DMS53 treated with DMSO at 0.1 percent for 48 hours (cell line): ENCODE data around the gene HDAC11.
"Not testable (repeated sequence)": the region's sequence is repeated elsewhere in the genome, so short reads cannot be mapped to it uniquely, and the experiment has no call there.

Experiments used
- DNase-seq: peaks from one replicate; lab custom pipeline; 2025; ENCODE audit not compliant: unreplicated experiment; lab: John Stamatoyannopoulos, UW

The HDAC11 gene

DNA sequence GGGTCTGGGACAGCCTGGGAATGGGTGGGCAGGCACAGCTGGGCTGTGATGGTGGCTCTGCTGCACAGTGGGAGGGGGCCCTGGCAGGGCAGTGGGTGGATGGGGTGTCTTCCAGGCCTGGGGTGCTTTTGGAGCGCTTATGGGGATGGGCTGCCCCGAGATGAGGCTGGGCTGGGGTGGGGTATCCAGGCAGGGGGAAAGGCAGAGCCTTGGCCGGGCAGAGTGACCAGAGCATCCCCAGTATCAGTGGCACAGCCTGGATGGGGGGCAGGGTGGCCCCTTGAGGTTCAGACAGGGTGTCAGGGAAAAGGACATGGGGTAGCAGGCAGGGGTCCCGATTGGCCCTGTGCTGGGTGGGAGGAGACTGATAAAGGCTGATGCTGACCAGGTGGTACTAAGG is 26.6 kb downstream of the HDAC11 start:
- DNase-seq: no peak

DNA sequence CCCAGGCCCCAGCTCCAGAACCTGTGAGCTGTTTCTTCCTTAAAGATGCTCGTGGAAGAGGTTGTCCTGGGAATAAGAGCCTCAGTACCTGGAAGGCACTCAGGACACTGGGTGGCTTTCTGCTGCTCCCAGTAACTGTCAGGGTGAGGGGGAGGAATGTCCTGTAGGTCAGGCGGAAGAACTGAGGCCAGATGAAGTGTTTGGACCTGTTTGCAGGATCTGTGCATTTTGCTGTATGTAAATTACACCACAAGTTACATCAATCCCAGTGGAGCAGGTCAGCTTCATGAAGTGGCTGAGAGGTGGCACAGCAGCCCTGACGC is 27.1 kb downstream of the HDAC11 start:
- DNase-seq: no peak

DNA sequence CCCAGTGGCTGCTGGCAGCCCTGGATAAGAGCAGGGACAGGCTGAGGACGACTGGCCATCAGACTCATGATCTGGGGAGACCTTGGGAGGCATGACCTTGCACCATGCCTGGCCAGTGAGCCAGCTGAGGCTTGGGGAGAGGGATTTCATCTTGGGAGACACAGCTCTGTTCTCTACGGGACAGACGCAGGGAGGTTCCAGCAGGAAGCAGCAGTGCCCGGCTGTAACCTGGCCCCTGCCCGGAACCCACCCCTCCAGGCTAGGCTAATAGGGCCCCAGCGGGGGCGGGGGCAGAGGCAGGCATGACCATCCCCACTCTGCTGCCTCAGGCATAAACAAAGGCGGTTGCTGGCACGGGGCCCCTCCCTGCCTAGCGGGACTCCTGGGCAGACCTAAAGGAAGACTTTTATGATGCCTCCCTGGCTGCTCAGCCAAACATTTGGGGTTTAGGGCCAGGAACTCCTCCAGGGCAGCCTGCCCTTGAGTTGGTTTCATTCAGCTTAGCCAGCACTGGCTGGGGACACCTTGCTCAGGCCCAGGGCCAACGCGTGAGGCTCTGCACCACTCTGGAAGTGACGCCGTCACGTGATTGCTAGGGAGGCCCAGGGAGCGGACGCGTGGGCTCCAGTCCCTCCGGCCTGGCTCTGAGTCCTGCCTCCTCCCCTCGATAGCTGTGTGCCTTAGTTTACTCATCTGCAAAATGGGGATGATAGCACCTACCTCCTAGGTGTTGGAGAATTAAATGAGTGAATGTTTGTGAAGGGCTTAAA is 27.6 kb downstream of the HDAC11 start:
- no peak for DNase-seq

DNA sequence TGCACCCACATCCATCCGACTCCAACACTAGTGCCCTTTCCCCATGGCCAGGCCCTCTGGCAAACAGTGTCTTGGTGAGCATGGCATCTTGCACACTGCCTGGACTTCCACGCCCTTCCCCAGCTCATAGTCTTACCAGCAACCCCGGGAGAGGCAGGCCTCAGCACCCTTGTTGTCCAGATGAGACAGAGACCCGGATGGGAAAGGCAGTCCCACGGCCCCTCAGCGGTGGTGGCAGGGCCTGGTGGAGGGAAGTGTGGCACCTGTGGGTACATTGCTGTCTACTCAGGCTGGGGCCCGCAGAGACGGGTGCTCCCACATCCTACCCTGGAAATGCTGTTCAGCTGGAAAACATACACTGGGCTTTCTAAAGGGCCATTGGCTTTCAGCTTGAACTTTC is 28.4 kb downstream of the HDAC11 start:
- DNase-seq: no peak

DNA sequence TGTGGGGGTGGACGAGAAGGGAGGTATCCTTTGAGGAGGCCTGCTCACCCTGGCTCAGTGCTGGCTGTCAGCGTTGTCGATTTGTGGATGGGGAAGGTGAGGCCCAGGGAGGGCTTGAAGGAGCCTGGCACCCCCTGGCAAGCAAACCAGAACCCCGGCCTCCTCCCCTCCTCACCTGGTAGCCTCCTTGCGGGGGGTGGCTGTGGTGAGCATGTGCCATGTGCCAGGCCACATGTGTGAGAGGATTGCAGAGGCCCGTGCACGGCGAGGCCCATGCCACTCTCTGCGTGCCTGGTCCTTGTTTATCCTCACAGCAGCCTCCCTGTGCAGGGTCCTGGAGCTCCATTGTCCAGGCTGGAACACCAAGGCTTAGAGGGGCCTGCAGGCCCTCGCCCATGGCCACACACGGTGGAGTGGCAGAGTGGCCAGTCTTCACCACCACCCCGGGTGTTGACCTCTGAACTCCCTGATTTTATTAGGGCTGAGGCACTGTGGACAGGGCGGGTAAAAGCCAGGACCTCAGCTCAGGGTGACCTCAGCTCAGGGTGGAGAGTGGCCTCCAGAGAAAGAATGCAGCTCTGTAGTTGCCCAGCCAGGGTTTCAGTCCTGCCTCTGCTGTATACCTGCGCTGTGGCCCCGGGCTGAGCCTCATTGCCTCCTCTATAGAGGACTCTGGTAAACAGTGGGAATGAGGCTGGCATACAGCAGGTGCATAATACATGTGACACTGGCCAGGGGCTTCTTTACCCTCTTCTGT is 29.1 kb downstream of the HDAC11 start:
- no peak for DNase-seq

DNA sequence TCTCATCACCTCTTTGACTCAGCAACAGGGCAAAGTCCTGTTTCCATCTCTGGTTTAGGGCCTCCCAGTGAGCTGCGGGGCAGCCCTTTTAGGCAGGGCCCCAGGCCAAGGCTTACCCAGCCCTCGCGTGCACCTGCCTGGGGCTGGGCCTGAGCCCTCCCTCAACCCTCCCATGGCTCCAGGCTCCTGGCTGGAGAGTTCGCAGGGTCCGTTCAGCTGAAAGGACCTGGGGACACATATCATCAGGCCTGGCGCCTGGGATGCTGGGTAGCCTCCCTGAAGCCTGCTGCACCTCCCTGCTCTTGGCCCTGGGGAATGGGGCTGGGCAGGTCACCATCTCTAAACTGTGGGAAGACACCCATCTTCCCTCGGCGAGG is 29.7 kb downstream of the HDAC11 start:
- DNase-seq: no peak

DNA sequence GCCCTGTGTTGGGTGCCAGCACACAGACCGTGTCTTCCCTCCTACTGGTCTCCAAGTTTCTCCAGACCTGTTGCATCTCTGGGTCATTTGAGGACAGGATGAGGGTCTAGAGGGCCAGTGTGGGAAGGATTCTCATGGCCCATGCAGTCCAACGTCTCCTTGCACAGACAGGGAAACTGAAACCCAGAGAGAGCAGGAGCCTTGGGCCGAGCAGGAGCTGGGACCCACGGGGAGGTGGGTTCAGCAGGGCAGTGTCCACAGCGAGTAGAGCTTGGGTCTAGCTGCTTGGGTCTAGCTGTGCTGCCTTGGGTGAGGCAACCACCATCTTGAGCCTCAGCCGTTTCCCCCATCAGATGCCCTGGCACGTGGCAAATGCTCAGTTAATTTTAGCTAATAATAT is 32.3 kb downstream of the HDAC11 start:
- DNase-seq: no peak

DNA sequence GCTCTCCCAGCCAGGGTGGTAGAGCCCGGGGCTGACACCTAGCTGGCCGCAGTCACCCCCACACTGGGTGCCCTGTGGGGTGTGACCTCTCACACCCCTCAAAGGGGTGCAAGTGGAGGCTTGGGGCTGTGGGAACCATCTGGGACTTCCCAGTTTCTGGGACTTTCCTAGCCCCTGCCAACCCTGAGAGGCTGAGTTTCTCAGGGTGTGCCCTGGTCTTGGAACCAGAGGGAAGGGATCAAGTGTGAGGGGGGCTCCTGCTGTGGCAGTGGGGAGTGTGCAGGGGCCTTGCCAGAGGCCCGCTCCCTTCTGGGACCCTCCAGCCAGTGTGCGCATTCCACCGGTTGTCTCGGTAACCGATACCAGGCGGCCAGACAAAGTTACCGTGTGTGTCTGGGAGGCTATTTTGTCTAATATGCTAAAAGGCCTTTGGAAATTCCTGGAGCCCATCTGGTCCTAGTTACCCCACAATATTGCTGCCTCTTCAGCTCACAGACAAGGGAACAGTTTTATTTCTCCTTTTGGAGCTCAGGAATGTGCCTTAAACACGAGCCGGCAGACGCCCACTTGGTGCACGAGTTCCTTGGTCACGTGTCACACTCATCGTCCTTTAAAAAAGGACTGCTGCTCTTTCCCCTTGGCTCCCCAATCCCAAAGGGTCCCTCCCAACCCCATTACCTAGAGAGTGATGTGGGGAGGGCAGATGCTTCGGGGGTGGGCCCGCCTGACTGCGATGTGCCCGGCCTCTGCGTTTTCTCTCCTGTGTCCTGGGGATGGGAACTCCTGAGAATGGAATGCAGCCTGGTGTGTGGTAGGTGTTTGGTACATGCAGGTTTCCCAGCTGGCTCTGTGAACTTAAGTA is 33.2 kb downstream of the HDAC11 start:
- DNase-seq: no peak

DNA sequence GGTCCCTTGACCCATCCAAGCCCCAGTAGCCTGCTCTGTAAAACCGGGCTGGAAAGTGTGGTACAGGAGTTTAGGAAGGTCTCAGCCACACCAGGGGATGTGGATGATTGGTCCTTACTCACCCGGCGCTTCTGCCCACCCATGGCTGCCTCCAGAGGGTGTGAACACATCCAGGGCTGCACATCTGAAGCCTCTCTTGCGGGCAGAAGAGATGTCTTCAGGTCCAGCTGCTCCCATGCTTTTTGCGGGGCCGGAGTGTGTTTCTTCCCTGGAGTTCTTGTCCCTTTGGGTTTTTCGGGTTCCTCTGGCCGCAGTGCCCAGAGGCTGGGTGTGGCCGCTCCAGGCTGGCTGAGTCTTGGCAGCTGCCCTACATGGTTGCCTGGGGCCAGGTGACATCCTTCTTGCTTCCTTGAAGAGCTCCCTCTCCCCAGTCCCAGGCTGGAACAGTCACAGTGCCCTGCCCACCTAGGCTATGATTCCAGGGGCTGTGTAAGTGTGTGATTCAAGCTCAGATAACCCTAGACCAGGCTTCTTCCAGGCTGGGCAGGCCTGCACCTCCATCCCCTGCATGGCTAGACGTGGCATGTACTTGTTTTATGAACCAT is 33.9 kb downstream of the HDAC11 start:
- no peak for DNase-seq

DNA sequence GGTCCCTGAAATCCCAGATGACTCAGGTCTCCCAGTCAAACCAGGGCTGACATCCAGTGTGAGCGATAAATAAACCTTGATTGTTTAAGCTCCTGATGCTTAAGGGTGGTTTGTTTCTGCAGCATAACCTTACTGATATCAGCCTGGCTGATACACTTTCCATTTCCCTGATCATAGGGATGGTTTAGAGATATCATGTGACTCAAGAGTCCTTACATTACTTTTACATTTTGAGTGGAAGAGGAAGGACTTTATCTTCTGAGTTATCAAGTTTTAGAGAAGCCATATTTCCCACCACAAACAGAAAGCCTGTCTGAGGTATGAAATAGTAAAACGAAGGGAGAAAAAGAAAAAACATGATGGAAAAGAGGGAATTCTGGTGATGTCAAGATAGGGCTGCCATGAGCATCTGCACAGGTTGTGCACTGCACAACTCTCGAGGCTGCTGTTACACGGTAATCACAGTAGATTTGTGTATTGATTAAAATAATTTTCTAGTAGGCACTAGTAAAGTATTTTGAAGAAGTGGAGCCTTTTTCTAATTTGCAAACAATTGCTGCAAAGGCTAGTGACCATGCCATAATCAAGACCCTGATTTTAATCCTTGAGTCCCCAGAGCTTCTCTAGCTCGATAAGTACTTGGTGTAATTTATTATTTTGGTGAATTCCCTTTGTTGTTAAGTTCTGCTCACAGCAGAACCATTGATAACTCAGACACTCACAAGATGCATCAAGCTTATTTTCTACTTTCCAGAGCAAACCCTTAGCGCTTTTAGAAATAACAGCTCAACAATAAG is 34.7 kb downstream of the HDAC11 start:
- no peak for DNase-seq

DNA sequence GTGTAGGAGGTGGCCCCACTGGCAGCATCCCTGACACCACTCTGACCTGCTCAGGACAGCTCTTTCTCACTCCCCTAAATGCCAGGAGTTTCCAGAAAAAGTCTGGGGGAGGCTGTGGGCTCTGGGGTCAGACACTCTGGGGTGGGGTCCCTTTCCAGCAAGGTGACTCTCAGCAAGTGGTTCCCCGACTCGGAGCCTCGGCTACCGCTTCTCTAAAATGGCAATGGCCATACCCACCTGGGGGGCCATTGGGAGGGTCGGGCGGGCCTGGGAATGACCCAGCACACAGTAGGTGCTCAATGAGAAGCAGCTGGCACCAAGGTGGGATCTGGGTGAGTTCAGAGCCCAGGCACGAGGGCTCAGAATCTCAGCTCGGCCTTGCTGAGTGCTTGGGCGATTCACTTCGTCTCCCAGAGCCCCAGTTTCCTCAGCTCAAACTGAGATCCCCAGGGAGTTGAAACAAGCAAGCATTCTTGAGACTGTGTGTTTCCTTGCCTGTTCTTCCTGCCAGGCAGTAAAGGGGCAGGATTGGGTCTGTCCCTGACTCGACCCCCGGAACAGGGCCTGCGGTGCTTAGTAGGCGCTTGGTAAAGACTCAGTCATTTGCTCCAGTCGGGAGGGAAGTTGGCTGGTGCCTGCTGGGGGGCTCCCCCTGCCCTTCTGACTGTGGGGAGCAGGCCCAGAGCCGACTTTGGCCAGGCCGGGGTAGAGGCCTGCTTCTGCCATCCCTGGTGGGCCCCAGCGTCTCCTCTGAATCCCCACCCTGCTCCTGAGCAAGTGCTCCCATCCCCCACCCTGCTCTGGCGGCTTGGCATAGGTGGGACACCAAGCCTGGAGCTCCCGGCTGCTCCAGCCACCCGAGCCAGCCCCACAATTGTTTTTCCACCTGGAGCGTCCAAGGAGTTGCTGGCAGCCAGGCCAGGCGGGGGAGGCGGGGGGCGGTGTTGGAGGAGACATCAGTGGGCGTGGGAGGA is 36.0 kb downstream of the HDAC11 start:
- no peak for DNase-seq

DNA sequence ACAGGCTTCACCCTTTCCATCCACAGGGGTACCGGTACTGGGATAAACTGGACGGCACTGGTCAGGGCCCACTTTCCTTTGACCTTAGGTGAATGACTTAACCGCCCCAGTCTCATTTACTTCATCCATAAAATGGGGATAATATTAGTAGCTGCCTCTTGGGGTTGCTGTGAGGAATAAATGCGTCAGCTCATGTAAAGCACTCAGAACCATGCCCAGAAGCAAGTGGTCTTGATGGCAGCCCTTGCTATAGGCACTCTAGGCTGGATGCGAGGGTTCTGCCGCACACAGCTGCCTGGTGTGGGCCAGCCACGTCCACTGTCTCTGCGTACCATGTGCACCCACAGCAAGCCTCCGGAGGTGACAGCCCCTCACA is 36.6 kb downstream of the HDAC11 start:
- DNase-seq: no peak

DNA sequence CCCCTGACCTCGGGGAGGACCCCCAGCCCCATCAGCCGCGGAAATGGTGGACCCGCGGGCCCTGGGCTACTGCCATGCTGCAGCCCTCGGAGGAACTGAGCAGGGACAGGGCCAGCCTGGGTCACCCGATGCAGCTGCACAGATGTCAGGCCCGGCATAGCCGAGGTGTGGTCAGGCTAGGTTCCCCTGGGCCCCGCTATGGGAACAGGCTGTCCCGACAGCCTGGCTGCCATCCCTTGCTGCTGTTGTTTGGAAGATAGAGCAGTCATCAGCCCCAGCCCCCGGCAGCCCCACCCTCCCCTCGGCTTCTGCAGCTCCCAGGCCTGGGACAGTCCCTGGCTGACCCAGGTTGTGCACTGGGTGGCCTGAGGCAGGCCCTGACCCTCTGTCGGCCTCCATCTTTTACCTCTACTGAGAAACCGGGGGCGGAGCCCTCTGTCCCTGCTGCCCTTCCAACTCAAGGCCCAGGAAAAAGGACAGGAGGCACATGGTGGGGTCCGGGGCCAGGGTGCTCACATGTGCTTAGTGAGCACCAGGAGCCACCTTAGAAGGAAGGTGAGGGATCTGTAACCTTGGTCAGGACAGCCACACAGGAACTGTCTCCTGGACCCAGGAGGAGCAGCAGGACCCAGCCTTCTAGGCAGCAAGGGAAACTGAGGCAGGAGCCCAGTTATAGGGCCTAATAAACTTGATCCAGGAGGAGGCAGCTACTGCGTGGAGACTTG is 37.3 kb downstream of the HDAC11 start:
- no peak for DNase-seq

DNA sequence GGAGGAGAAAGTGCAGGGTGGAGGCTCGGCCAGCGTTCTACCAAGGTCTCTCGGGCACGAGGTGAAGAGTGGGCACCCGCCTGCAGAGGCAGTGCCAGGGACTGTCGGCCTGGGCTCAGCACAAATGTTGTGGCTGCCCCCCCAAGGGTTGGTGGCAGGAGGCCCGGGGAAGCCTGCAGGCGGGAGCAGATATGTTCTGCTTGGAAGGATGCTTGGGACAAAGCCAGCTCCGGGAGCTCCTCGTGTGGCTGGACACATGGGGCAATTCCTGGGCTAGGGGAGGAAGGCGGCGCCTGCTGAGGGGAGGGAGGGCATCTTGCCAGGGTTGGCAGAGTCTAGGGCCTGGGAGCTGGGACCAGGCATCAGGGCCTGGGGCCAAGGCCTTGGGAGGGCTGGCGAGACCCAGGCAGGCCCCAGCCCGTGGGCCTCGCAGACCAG is 38.4 kb downstream of the HDAC11 start:
- no peak for DNase-seq

DNA sequence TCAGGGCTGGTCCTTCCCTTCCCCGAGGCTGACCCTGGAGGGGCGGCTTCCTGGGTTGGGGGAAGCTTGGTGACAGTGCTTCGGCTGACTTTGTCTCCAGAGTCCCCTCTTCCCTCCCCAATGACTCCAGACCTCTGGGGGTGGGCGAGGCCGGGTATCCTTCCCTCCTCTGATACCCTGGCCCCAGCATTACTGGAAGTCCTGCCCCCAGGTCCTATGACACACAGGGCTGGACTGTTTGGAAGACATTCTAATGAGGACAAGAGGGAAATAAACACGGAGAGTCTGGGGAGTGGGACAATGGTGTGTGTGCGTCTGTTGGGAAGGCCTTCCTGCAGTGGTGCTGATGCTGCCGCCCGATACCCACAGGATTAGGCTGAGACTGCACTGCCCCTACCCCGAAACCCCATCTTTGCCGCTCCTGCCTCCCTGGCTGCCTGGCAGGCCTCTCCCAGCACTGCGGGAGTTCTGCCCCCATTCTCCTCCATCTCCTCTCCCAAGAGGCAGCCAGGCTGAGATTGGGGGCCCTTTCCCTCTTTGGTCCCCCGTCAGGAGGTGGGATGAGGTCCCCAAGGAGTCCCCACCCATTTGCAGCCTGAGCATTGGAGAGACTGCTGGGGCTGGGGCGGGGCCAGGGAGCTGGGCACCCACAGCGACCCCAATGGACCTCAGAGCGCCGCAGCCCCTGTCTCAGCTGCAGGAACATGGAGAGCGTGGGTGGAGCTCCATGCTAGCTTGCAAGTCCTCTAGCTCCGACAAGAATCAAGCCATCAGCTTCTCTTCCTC is 39.1 kb downstream of the HDAC11 start:
- DNase-seq: no peak

DNA sequence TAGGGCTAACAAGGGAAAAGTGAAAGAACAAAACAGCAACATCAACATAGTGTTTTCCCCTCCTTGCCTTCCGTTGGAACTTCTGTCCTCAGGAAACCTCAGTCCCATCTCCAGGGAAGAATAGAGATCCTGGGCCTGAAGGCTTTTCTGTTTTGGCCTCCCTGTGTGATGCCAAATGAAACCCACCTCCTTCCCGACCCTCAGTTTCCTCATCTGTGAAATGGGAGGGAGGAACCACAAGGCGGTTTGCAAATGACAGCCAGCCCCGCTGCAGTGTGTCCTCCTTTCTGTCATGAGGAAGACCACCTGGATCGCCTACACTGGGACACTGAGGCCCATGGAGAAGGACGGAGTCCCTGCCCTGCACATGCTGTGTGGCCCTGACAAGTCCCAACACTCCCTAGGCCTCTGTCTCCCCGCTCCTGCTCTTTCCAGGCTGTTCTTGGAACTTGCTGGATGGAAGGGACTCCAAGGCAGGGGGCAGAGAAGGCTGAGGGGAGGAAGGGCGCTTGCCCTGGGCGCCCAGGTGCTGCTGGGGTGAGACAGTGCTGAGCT is 40.3 kb downstream of the HDAC11 start:
- DNase-seq: no peak

DNA sequence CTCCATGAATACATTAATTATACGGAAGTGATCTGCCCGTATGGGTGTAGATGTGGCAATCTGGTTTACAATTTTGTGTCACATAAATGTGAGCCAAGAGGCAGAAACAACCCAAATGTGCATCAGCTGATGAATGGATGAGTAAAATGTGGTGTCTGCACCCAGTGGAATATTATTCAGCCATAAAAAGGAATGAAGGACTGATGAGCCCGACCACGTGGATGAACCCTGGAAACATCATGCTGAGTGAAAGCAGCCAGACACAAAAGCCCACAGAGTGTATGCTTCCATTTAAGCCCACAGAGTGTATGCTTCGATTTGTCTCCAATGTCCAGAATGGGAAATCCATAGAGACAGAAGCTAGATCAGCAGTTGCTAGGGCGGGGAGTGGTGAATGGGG is 41.2 kb downstream of the HDAC11 start:
- DNase-seq: no peak

DNA sequence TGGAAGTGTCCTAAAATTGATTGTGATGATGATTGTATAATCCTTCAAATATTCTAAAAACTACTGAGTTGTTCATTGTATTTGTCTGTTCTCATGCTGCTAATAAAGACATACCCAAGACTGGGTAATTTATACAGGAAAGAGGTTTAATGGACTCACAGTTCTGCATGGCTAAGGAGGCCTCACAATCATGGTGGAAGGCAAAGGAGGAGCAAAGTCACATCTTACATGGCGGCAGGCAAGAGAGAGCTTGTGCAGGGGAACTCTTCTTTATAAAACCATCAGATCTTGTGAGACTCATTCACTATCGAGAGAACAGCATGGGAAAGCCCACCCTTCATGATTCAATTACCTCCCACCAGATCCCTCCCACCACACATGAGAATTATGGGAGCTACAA is 41.6 kb downstream of the HDAC11 start:
- DNase-seq: not testable (repeated sequence)
